Heart left ventricle (tissue), 13 donors: ENCODE data around the gene KCNH1.

Experiments used
- POLR2A ChIP-seq, 2 donors: fragments of 450-650 bp; IDR thresholded peaks; one replicate each; pipeline ENCODE4 v1.6.1; 2017; ENCODE audit warnings: antibody characterized with exemption in 2 of 2, mild to moderate bottlenecking in 2 of 2, moderate library complexity in 2 of 2
- TF ChIP-seq, protein P1 (sequence below), 12 donors: fragments of 200-600 bp; sonication (generic) in 4 of 12; IDR thresholded peaks; one replicate each; pipeline versions ENCODE4 v1.5.0 to v1.8.0; 2018 to 2022; ENCODE audit warnings: antibody characterized with exemption in 12 of 12, mild to moderate bottlenecking in 5 of 12
- donor health status: ischemic (EF 13 %, LVEDD 7.1; RV severe dilation, severe dysfunction).
- donor health status: DM: no; HTN: yes; CAD: no.
- donor health status: DM: no; HTN: no; CAD: no.
- donor health status: ischemic (EF 25% LVEDD 6.9; RV normal size, moderate dysfunction).
- donor health status: ischemic (EF 25% LVEDD 5.7; RV mildly dilated, moderate dysfunction).
- donor health status: ischemic (EF 35%, LVEDD 5.7; RV mildly dilated, moderate dysfunction).
- donor health status: nonischemic (EF 11% LVEDD 7.7; RV severe dilation, severe dysfunction).
- donor health status: DM: yes; HTN: yes; CAD: no.
- donor health status: PGD.
- donor health status: ischemic (EF 29% LVEDD 5.4; RV normal size, mild dysfunction).
- donor health status: nonischemic (EF 23%, LVEDD 6.1; RV moderate dilation, normal function).

DNA sequence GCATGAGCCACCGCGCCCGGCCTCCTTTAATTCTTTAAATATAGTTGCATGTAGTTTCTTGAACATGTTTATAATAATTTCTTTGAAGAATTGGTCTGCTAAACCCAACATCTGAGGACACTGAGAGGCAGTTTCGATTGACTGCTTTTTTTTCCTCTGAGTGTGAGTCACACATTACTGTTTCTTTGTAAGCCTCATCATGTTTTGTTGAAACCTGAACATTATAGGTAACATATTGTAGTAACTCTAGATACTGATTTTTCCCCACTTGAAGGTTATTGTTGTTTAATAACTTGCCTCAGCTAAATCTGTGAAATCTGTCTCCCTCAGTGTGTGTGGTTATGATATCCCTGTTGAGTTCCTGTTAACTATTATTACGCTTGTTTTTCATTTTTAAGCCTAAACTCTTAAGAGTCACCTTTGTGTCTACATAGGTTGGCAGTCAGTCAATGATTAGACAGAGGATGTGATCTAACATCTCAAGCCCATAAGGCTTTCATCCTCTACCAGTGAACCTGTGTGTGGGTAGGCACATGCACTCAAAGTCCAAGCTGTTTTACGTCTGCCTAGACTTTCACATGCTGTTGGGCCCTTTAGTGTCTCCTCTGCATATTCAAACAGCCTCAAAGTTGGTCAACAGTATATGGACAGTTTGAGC, 155.5 kb downstream of the KCNH1 start:
- TF ChIP-seq POLR2A (IDR thresholded peaks at IDR 0.05) = no peak
- TF ChIP-seq, protein P1, sequence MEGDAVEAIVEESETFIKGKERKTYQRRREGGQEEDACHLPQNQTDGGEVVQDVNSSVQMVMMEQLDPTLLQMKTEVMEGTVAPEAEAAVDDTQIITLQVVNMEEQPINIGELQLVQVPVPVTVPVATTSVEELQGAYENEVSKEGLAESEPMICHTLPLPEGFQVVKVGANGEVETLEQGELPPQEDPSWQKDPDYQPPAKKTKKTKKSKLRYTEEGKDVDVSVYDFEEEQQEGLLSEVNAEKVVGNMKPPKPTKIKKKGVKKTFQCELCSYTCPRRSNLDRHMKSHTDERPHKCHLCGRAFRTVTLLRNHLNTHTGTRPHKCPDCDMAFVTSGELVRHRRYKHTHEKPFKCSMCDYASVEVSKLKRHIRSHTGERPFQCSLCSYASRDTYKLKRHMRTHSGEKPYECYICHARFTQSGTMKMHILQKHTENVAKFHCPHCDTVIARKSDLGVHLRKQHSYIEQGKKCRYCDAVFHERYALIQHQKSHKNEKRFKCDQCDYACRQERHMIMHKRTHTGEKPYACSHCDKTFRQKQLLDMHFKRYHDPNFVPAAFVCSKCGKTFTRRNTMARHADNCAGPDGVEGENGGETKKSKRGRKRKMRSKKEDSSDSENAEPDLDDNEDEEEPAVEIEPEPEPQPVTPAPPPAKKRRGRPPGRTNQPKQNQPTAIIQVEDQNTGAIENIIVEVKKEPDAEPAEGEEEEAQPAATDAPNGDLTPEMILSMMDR (IDR thresholded peaks at IDR 0.05) = no peak
